Measurements from ENCODE around the gene ASGR2. TPM values are rescaled to one million over a fixed set of nuclear protein-coding genes. Genes with fewer than 3 reads are reported as not detected.

ASGR2 gene
- polyA plus RNA-seq, 1 donor from 2014 or later: not detected

DNA sequence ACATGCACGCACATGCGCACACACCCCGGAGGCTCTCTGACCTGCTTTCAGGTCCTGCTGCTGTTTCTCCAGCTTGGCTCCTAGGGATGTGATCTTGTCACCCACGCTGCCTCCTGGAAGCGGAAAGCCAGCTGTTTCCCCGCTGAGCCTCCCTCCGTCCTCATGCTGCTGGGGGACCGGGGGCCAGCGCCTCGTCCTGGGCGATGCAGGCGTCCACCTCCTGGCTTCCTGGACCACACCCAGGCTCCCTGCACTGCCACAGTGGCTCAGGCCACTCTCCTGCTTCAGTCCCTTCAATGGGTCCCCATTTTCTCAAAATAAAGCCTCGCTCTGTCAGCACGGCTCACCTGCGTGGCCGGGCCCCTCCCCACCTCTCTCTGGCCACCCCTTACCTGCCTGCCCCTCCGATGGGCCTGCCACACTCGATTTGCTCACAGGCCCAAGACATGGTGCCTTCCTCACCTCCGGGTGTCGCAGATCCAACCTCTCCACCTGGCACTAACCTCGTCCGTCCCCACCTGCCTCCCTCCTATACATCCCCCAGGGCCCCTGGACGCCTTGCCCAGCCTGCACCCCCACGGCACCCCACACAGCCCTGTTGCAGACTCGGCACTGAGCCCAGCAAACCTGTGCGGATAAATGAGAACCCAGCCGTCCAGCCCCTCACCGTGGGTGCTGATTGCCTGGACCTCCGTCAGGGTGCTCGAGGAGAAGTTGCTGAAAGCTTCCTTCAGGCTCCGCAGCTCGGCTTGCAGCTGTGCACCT, 6.6 kb downstream of the ASGR2 start:
- no peak overlapping the region for H3K27ac ChIP-seq (ENCODE audit: low read length)
- H3K4me2 ChIP-seq (ENCODE audit: low read length): no peak overlapping the region
- no peaks in the 10 kb centered on the region for H3K9me2 ChIP-seq (ENCODE audit: insufficient read depth, low read length)
- H3K9ac ChIP-seq (ENCODE audit: low read length): no peak overlapping the region
- no peak overlapping the region for H2AFZ ChIP-seq (ENCODE audit: low read depth, low read length)
- no peaks in the 10 kb centered on the region for H3K9me3 ChIP-seq (ENCODE audit: low read length)
- H3K27me3 ChIP-seq (ENCODE audit: insufficient read depth, low read depth, low read length): no peaks in the 10 kb centered on the region
- no peak overlapping the region for H3K4me3 ChIP-seq (ENCODE audit: low read length)
- H3F3A ChIP-seq (ENCODE audit: insufficient read depth, low read length, poor library complexity, severe bottlenecking): no peaks in the 10 kb centered on the region
- TF ChIP-seq SMC3 (conservative IDR thresholded peaks at IDR 0.05; ENCODE audit: poor library complexity) (no peak), REST (IDR thresholded peaks at IDR 0.05; ENCODE audit: borderline replicate concordance) (no peak), MXI1 (conservative IDR thresholded peaks at IDR 0.05; ENCODE audit: poor library complexity, severe bottlenecking) (no peak), TAF1 (IDR thresholded peaks at IDR 0.05; ENCODE audit: low read depth) (no peak), EZH2 (IDR thresholded peaks at IDR 0.05; ENCODE audit: borderline replicate concordance, insufficient read depth, low read length, poor library complexity, severe bottlenecking) (no peak), EP300 (conservative IDR thresholded peaks at IDR 0.05; ENCODE audit: poor library complexity, severe bottlenecking) (no peak), CTCF (IDR thresholded peaks at IDR 0.05; ENCODE audit: poor library complexity, severe bottlenecking) (no peak), RAD21 (conservative IDR thresholded peaks at IDR 0.05) (no peak), POLR2AphosphoS5 (IDR thresholded peaks at IDR 0.05) (no peak)
- H3K79me2 ChIP-seq (replicated peaks; ENCODE audit: insufficient read depth, low read length): no peaks in the 10 kb centered on the region
- H3K36me3 ChIP-seq (ENCODE audit: insufficient read depth, low read length): no peaks in the 10 kb centered on the region
- no peaks in the 10 kb centered on the region for H4K20me1 ChIP-seq (ENCODE audit: insufficient read depth)

GRCh38 chr17:7107012-7107754, 7.4 kb downstream of the ASGR2 start:
- no peaks in the 10 kb centered on the region for H3K36me3 ChIP-seq (ENCODE audit: insufficient read depth, low read length)
- no peak overlapping the region for H2AFZ ChIP-seq (ENCODE audit: low read depth, low read length)
- H3K9me3 ChIP-seq (ENCODE audit: low read length): no peaks in the 10 kb centered on the region

More at GRCh38 chr17:7107012-7107754, 7.4 kb downstream of the ASGR2 start:
- Histone ChIP-seq H3K27me3 (ENCODE audit: insufficient read depth, low read depth, low read length) (no peaks in the 10 kb centered on the region), H4K20me1 (ENCODE audit: insufficient read depth) (no peaks in the 10 kb centered on the region), H3K4me2 (ENCODE audit: low read length) (no peak overlapping the region), H3K9ac (ENCODE audit: low read length) (no peak overlapping the region), H3F3A (ENCODE audit: insufficient read depth, low read length, poor library complexity, severe bottlenecking) (no peaks in the 10 kb centered on the region), H3K27ac (ENCODE audit: low read length) (no peak overlapping the region), H3K79me2 (replicated peaks; ENCODE audit: insufficient read depth, low read length) (no peaks in the 10 kb centered on the region), H3K4me3 (ENCODE audit: low read length) (no peak overlapping the region), H3K9me2 (ENCODE audit: insufficient read depth, low read length) (no peaks in the 10 kb centered on the region)
- TF ChIP-seq RAD21 (conservative IDR thresholded peaks at IDR 0.05) (no peak), SMC3 (conservative IDR thresholded peaks at IDR 0.05; ENCODE audit: poor library complexity) (no peak)
